SK-N-SH treated with all-trans-retinoic acid at 6 μM for 48 hours (cell line): Measurements from ENCODE around the gene GBE1.

Source experiments
- ATAC-seq: fragments of 200-7000 bp; cut with Tn5 transposase; 3 replicates; pipeline ENCODE4 v1.9.1; 2020; ENCODE audit warnings: mild to moderate bottlenecking, moderate library complexity
- ARNTL ChIP-seq: fragments of 450-650 bp; formaldehyde crosslinking; IDR thresholded peaks from 2 replicates; pipeline ENCODE4 v1.5.0; 2020; ENCODE audit warnings: low read depth, mild to moderate bottlenecking, moderate library complexity, borderline replicate concordance
- BACH2 ChIP-seq: fragments of 250-450 bp; sonication (Bioruptor Pico); IDR thresholded peaks from 2 replicates; pipeline ENCODE4 v1.9.0; 2021; ENCODE audit warnings: mild to moderate bottlenecking, borderline replicate concordance
- CSDC2 ChIP-seq: fragments of 250-450 bp; sonication (Bioruptor Pico); IDR thresholded peaks from 2 replicates; pipeline ENCODE4 v1.5.0; 2020; ENCODE audit warnings: mild to moderate bottlenecking, moderate library complexity
- ESRRG ChIP-seq: fragments of 250-450 bp; sonication (Bioruptor Pico); IDR thresholded peaks from 2 replicates; pipeline ENCODE4 v1.6.1; 2021; ENCODE audit warnings: mild to moderate bottlenecking
- ISL1 ChIP-seq: fragments of 250-450 bp; sonication (Bioruptor Pico); IDR thresholded peaks from 2 replicates; pipeline ENCODE4 v2.1.2; 2022; ENCODE audit warnings: mild to moderate bottlenecking, moderate library complexity
- OSR1 ChIP-seq: fragments of 250-450 bp; sonication (Bioruptor Pico); IDR thresholded peaks from 2 replicates; pipeline ENCODE4 v1.8.0; 2022; ENCODE audit warnings: moderate library complexity, mild to moderate bottlenecking, inconsistent platforms
- PPARA ChIP-seq: fragments of 250-450 bp; sonication (Bioruptor Pico); IDR thresholded peaks from 2 replicates; pipeline ENCODE4 v1.5.0; 2020; ENCODE audit warnings: mild to moderate bottlenecking, borderline replicate concordance
- RARB ChIP-seq: fragments of 250-450 bp; sonication (Bioruptor Pico); IDR thresholded peaks from 2 replicates; pipeline ENCODE4 v1.8.0; 2021; ENCODE audit warnings: mild to moderate bottlenecking, moderate library complexity
- TCF4 ChIP-seq: fragments of 250-450 bp; sonication (Bioruptor Pico); IDR thresholded peaks from 2 replicates; pipeline ENCODE4 v1.8.0; 2021; ENCODE audit warnings: mild to moderate bottlenecking, moderate library complexity, borderline replicate concordance
- TOX ChIP-seq: fragments of 250-450 bp; sonication (Bioruptor Pico); IDR thresholded peaks from 2 replicates; pipeline ENCODE4 v1.8.0; 2021; ENCODE audit warnings: mild to moderate bottlenecking, moderate library complexity, borderline replicate concordance
- ZNF70 ChIP-seq: fragments of 450-650 bp; formaldehyde crosslinking; IDR thresholded peaks from 2 replicates; pipeline ENCODE4 v1.5.0; 2020; ENCODE audit warnings: mild to moderate bottlenecking, moderate library complexity
- TF ChIP-seq, protein P1 (sequence below): fragments of 250-450 bp; sonication (Bioruptor Pico); IDR thresholded peaks from 2 replicates; pipeline ENCODE4 v1.8.0; 2021; ENCODE audit warnings: low read depth, mild to moderate bottlenecking, moderate library complexity, borderline replicate concordance
- TF ChIP-seq, protein P2 (sequence below): fragments of 250-450 bp; sonication (Bioruptor Pico); IDR thresholded peaks from 2 replicates; pipeline ENCODE4 v1.8.0; 2020; ENCODE audit warnings: mild to moderate bottlenecking, moderate library complexity, borderline replicate concordance
- TF ChIP-seq, protein P3 (sequence below): fragments of 250-450 bp; sonication (Bioruptor Pico); IDR thresholded peaks from 2 replicates; pipeline ENCODE4 v1.5.1; 2021; ENCODE audit warnings: mild to moderate bottlenecking, moderate library complexity
- TF ChIP-seq, protein P4 (sequence below): fragments of 250-450 bp; sonication (Bioruptor Pico); IDR thresholded peaks from 2 replicates; pipeline ENCODE4 v1.5.0; 2020; ENCODE audit warnings: mild to moderate bottlenecking, moderate library complexity
- TF ChIP-seq, protein P5 (sequence below): fragments of 250-450 bp; sonication (Bioruptor Pico); IDR thresholded peaks from 2 replicates; pipeline ENCODE4 v1.5.1; 2020; ENCODE audit warnings: low read depth, mild to moderate bottlenecking, moderate library complexity

Gene GBE1

DNA sequence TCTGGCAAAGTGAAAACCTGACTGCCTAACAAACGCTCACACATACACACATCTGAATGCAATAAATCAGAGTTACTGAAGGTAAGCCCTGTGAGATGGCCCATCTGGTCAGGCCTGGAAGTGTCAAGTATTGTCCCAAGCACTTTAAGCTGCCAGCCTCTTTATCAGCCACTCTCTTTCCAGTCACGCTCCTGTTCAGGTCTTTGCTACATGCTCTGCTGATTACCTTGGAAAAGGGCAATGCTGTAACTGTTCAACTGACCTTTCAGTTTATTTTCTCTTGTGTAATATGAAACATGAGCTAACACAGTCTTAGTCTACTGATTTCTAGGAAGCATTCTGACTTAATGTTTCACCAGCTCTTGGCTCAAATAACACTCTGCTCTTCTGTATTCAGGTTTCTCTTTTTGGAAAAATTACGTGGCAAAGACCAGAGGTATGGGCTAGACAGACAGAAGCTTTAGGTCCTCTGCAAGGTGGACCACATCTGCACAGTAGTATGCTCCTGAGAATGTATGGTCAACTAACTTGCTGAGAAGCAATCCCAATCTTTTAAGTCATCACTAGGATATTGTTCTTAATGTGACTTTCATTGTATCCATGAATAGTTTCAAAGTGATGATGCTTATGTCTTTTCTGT lies 44.5 kb downstream of the GBE1 start:
- TF ChIP-seq, protein P1, sequence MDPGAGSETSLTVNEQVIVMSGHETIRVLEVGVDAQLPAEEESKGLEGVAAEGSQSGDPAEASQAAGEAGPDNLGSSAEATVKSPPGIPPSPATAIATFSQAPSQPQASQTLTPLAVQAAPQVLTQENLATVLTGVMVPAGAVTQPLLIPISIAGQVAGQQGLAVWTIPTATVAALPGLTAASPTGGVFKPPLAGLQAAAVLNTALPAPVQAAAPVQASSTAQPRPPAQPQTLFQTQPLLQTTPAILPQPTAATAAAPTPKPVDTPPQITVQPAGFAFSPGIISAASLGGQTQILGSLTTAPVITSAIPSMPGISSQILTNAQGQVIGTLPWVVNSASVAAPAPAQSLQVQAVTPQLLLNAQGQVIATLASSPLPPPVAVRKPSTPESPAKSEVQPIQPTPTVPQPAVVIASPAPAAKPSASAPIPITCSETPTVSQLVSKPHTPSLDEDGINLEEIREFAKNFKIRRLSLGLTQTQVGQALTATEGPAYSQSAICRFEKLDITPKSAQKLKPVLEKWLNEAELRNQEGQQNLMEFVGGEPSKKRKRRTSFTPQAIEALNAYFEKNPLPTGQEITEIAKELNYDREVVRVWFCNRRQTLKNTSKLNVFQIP (CRISPR knock-in tag), result no peak
- TF ChIP-seq, protein P2, sequence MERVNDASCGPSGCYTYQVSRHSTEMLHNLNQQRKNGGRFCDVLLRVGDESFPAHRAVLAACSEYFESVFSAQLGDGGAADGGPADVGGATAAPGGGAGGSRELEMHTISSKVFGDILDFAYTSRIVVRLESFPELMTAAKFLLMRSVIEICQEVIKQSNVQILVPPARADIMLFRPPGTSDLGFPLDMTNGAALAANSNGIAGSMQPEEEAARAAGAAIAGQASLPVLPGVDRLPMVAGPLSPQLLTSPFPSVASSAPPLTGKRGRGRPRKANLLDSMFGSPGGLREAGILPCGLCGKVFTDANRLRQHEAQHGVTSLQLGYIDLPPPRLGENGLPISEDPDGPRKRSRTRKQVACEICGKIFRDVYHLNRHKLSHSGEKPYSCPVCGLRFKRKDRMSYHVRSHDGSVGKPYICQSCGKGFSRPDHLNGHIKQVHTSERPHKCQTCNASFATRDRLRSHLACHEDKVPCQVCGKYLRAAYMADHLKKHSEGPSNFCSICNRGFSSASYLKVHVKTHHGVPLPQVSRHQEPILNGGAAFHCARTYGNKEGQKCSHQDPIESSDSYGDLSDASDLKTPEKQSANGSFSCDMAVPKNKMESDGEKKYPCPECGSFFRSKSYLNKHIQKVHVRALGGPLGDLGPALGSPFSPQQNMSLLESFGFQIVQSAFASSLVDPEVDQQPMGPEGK (CRISPR knock-in tag), result no peak
- TF ChIP-seq, protein P3, sequence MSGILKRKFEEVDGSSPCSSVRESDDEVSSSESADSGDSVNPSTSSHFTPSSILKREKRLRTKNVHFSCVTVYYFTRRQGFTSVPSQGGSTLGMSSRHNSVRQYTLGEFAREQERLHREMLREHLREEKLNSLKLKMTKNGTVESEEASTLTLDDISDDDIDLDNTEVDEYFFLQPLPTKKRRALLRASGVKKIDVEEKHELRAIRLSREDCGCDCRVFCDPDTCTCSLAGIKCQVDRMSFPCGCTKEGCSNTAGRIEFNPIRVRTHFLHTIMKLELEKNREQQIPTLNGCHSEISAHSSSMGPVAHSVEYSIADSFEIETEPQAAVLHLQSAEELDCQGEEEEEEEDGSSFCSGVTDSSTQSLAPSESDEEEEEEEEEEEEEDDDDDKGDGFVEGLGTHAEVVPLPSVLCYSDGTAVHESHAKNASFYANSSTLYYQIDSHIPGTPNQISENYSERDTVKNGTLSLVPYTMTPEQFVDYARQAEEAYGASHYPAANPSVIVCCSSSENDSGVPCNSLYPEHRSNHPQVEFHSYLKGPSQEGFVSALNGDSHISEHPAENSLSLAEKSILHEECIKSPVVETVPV, result no peak
- no peak for TF ChIP-seq CSDC2 (CRISPR knock-in tag)
- TF ChIP-seq BACH2 (CRISPR knock-in tag), result no peak
- ATAC-seq, result peak; percentile 75

DNA sequence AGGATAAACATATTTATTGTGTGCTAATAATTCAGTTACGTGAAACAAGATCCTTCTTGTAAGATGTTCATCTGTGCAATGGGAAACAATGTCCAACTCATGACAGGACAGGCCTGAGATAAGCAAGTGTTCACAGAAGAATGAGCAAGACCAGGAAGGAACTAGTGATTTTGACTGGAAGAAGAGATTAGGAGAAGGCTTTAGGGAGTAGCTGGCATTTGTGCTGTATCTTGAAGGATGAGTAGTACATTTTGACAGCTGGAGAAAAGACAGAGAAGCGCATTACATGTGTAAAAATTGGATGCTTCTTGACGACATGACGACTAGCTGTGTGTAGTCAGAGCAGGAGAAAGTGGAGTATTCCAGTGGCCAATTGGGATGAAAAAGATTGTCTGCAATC lies 48.4 kb downstream of the GBE1 start:
- TF ChIP-seq ZNF70 (CRISPR knock-in tag) (no peak), OSR1 (no peak), ESRRG (CRISPR knock-in tag) (no peak)
- TF ChIP-seq, protein P3, result no peak
- TF ChIP-seq, protein P2 (CRISPR knock-in tag), result no peak
- no peak for ATAC-seq

DNA sequence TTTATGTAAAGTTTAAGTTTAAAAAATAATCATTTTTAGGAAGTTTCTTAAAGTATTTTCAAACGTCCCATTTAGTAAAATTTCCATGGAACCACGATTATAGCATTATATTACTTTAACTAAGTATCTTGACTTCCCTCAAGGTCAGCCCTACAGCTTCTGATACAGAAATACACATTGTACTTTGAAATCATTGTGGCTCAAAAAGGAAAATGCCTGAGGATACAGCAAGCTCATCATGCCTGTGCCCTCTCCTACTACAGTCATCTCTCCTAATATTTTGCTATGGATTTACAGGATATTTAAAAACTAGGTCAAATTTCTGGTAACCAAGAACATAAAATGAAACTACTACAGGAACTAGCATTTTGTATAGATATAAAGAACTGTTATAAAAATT lies 51.8 kb downstream of the GBE1 start:
- TF ChIP-seq TOX (no peak), ESRRG (CRISPR knock-in tag) (no peak)
- TF ChIP-seq, protein P2 (CRISPR knock-in tag), result no peak
- no peak for ATAC-seq

DNA sequence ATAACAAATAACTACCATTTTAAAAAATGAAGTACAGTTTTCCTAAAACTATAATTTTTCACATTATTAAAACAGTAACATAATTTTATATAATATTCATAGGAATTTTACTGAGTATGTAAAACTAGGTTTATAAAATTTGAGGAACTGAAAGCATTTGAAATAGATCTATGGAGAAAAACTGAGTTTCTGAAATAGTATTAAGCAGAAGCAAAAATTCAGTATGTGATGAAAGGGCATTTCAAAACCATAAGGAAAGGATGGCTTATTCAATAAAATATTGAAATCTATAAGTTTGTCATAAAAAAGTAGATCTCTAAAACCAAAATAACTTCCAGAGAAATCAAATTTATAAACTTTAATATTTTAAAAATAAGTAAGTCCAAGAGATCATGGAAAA lies 53.4 kb downstream of the GBE1 start:
- no peak for ATAC-seq
- TF ChIP-seq, protein P4, sequence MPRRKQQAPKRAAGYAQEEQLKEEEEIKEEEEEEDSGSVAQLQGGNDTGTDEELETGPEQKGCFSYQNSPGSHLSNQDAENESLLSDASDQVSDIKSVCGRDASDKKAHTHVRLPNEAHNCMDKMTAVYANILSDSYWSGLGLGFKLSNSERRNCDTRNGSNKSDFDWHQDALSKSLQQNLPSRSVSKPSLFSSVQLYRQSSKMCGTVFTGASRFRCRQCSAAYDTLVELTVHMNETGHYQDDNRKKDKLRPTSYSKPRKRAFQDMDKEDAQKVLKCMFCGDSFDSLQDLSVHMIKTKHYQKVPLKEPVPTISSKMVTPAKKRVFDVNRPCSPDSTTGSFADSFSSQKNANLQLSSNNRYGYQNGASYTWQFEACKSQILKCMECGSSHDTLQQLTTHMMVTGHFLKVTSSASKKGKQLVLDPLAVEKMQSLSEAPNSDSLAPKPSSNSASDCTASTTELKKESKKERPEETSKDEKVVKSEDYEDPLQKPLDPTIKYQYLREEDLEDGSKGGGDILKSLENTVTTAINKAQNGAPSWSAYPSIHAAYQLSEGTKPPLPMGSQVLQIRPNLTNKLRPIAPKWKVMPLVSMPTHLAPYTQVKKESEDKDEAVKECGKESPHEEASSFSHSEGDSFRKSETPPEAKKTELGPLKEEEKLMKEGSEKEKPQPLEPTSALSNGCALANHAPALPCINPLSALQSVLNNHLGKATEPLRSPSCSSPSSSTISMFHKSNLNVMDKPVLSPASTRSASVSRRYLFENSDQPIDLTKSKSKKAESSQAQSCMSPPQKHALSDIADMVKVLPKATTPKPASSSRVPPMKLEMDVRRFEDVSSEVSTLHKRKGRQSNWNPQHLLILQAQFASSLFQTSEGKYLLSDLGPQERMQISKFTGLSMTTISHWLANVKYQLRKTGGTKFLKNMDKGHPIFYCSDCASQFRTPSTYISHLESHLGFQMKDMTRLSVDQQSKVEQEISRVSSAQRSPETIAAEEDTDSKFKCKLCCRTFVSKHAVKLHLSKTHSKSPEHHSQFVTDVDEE (CRISPR knock-in tag), result no peak
- no peak for TF ChIP-seq TCF4 (CRISPR knock-in tag)
- TF ChIP-seq RARB (CRISPR knock-in tag), result no peak
- TF ChIP-seq, protein P5, sequence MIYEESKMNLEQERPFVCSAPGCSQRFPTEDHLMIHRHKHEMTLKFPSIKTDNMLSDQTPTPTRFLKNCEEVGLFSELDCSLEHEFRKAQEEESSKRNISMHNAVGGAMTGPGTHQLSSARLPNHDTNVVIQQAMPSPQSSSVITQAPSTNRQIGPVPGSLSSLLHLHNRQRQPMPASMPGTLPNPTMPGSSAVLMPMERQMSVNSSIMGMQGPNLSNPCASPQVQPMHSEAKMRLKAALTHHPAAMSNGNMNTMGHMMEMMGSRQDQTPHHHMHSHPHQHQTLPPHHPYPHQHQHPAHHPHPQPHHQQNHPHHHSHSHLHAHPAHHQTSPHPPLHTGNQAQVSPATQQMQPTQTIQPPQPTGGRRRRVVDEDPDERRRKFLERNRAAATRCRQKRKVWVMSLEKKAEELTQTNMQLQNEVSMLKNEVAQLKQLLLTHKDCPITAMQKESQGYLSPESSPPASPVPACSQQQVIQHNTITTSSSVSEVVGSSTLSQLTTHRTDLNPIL (CRISPR knock-in tag), result no peak
- TF ChIP-seq, protein P2 (CRISPR knock-in tag), result no peak
- TF ChIP-seq ARNTL (CRISPR knock-in tag), result no peak
- TF ChIP-seq ISL1, result no peak
- no peak for TF ChIP-seq PPARA (CRISPR knock-in tag)
